Mucosa of stomach (tissue), 1 donor: ENCODE measurements around the gene MAST4.
"Not testable (repeated sequence)": the region's sequence is repeated elsewhere in the genome, so short reads cannot be mapped to it uniquely, and the experiment has no call there.

Experiments
- H3K27me3 ChIP-seq: one replicate; pipeline ENCODE4 v1.7.0; 2013; ENCODE audit warnings: mild to moderate bottlenecking, low read length; ENCODE audit not compliant: control insufficient read depth, insufficient read depth
- H3K36me3 ChIP-seq: one replicate; pipeline ENCODE4 v1.7.0; 2013; ENCODE audit warnings: low read length; ENCODE audit not compliant: control insufficient read depth, insufficient read depth
- H3K4me1 ChIP-seq: one replicate; pipeline ENCODE4 v1.7.0; 2013; ENCODE audit warnings: mild to moderate bottlenecking, low read length; ENCODE audit not compliant: control insufficient read depth, insufficient read depth
- H3K4me3 ChIP-seq: one replicate; pipeline ENCODE4 v1.7.0; 2013; ENCODE audit warnings: low read length
- H3K9ac ChIP-seq: one replicate; pipeline ENCODE4 v1.7.0; 2013; ENCODE audit warnings: mild to moderate bottlenecking, low read length, moderate library complexity
- H3K9me3 ChIP-seq: one replicate; pipeline ENCODE4 v1.7.0; 2013; ENCODE audit warnings: mild to moderate bottlenecking, low read length, moderate library complexity; ENCODE audit not compliant: control insufficient read depth
- donor health status: Pancreatic carcinoma.

MAST4 gene

GRCh38 chr5:66810848-66811261, 214.7 kb downstream of the MAST4 start:
- no peaks in the 10 kb centered on the region for H3K36me3 ChIP-seq
- no peaks in the 10 kb centered on the region for H3K4me1 ChIP-seq
- no peaks in the 10 kb centered on the region for H3K9me3 ChIP-seq
- H3K4me3 ChIP-seq: no peak overlapping the region
- H3K27me3 ChIP-seq: no peaks in the 10 kb centered on the region
- H3K9ac ChIP-seq: no peak overlapping the region

- no peaks in the 10 kb centered on the region for H3K27me3 ChIP-seq
- H3K4me1 ChIP-seq: no peaks in the 10 kb centered on the region
- H3K36me3 ChIP-seq: no peaks in the 10 kb centered on the region
- no peak overlapping the region for H3K4me3 ChIP-seq
- no peaks in the 10 kb centered on the region for H3K9me3 ChIP-seq
- no peak overlapping the region for H3K9ac ChIP-seq
These were observed 216.1 kb downstream of the MAST4 start for GRCh38 chr5:66812291-66812690.

- Histone ChIP-seq H3K27me3 (no peaks in the 10 kb centered on the region), H3K9me3 (no peaks in the 10 kb centered on the region), H3K4me3 (no peak overlapping the region), H3K4me1 (no peaks in the 10 kb centered on the region), H3K9ac (no peak overlapping the region), H3K36me3 (no peaks in the 10 kb centered on the region)
These were observed 217.1 kb downstream of the MAST4 start for GRCh38 chr5:66813306-66813705.

- Histone ChIP-seq H3K9me3 (no peaks in the 10 kb centered on the region), H3K4me3 (no peak overlapping the region), H3K9ac (no peak overlapping the region), H3K36me3 (no peaks in the 10 kb centered on the region), H3K27me3 (no peaks in the 10 kb centered on the region), H3K4me1 (no peaks in the 10 kb centered on the region)
These were observed 218.2 kb downstream of the MAST4 start for GRCh38 chr5:66814146-66814991.

GRCh38 chr5:66818304-66818934, 222.2 kb downstream of the MAST4 start:
- Histone ChIP-seq H3K9ac (no peak overlapping the region), H3K9me3 (no peaks in the 10 kb centered on the region), H3K36me3 (no peaks in the 10 kb centered on the region), H3K4me1 (no peaks in the 10 kb centered on the region), H3K27me3 (no peaks in the 10 kb centered on the region), H3K4me3 (no peak overlapping the region)

- no peak overlapping the region for H3K9ac ChIP-seq
- no peaks in the 10 kb centered on the region for H3K36me3 ChIP-seq
- H3K4me1 ChIP-seq: no peaks in the 10 kb centered on the region
- H3K9me3 ChIP-seq: no peaks in the 10 kb centered on the region
- no peaks in the 10 kb centered on the region for H3K27me3 ChIP-seq
- no peak overlapping the region for H3K4me3 ChIP-seq
These were observed 222.7 kb downstream of the MAST4 start for GRCh38 chr5:66818935-66819328.

- H3K4me3 ChIP-seq: no peak overlapping the region
- H3K9me3 ChIP-seq: no peaks in the 10 kb centered on the region
These were observed 224.5 kb downstream of the MAST4 start for GRCh38 chr5:66820630-66821207.

GRCh38 chr5:66821688-66822429, 225.7 kb downstream of the MAST4 start:
- Histone ChIP-seq H3K4me3 (no peak overlapping the region), H3K36me3 (no peaks in the 10 kb centered on the region), H3K9me3 (no peaks in the 10 kb centered on the region), H3K4me1 (no peaks in the 10 kb centered on the region), H3K9ac (no peak overlapping the region), H3K27me3 (peaks cover 6% of the 10 kb centered on the region)

More at GRCh38 chr5:66820630-66821207, 224.5 kb downstream of the MAST4 start:
- Histone ChIP-seq H3K9ac (no peak overlapping the region), H3K27me3 (no peaks in the 10 kb centered on the region), H3K36me3 (no peaks in the 10 kb centered on the region), H3K4me1 (no peaks in the 10 kb centered on the region)

GRCh38 chr5:66822906-66823305, 226.7 kb downstream of the MAST4 start:
- not testable (repeated sequence) for H3K36me3 ChIP-seq, H3K27me3 ChIP-seq, H3K9me3 ChIP-seq, H3K4me3 ChIP-seq, H3K9ac ChIP-seq, H3K4me1 ChIP-seq

GRCh38 chr5:66824476-66824875, 228.3 kb downstream of the MAST4 start:
- Histone ChIP-seq H3K27me3 (peaks cover 15% of the 10 kb centered on the region), H3K36me3 (no peaks in the 10 kb centered on the region), H3K4me1 (peaks cover 5% of the 10 kb centered on the region), H3K9me3 (no peaks in the 10 kb centered on the region), H3K4me3 (no peak overlapping the region), H3K9ac (no peak overlapping the region)

GRCh38 chr5:66826263-66826662, 230.1 kb downstream of the MAST4 start:
- Histone ChIP-seq H3K9me3 (no peaks in the 10 kb centered on the region), H3K27me3 (peaks cover 15% of the 10 kb centered on the region), H3K4me1 (peaks cover 5% of the 10 kb centered on the region), H3K4me3 (no peak overlapping the region), H3K36me3 (no peaks in the 10 kb centered on the region), H3K9ac (no peak overlapping the region)

- Histone ChIP-seq H3K9ac (no peak overlapping the region), H3K4me3 (no peak overlapping the region), H3K4me1 (peaks cover 5% of the 10 kb centered on the region)
These were observed 230.5 kb downstream of the MAST4 start for GRCh38 chr5:66826696-66827095.

More at GRCh38 chr5:66826696-66827095, 230.5 kb downstream of the MAST4 start:
- no peaks in the 10 kb centered on the region for H3K9me3 ChIP-seq
- no peaks in the 10 kb centered on the region for H3K36me3 ChIP-seq
- peaks cover 15% of the 10 kb centered on the region for H3K27me3 ChIP-seq
